ENCODE measurements around the gene SCTR.

- TF ChIP-seq CTCF (IDR thresholded peaks at IDR 0.05) (no peak), POLR2A (IDR thresholded peaks at IDR 0.05) (no peak)
These were observed 1.6 kb downstream of the SCTR start for GRCh38 chr2:119522671-119523070.
